Dedifferentiated amniotic fluid mesenchymal stem cell (primary cell): ENCODE data around the gene PKHD1.
"Not testable (repeated sequence)": the region's sequence is repeated elsewhere in the genome, so short reads cannot be mapped to it uniquely, and the experiment has no call there.

ENCODE experiments used
- DNase-seq: peaks from one replicate; pipeline ENCODE4 v3.0.0-alpha.2; 2016; ENCODE audit errors: extremely low spot score

Gene PKHD1

GRCh38 chr6:51929934-51930574, 157.4 kb downstream of the PKHD1 start:
- no peak for DNase-seq

GRCh38 chr6:51928320-51928719, 159.1 kb downstream of the PKHD1 start:
- no peak for DNase-seq

GRCh38 chr6:51927450-51927849, 160.0 kb downstream of the PKHD1 start:
- DNase-seq, result no peak

GRCh38 chr6:51926125-51926524, 161.3 kb downstream of the PKHD1 start:
- no peak for DNase-seq

GRCh38 chr6:51922479-51922878, 164.9 kb downstream of the PKHD1 start:
- not testable (repeated sequence) for DNase-seq

GRCh38 chr6:51918347-51918746, 169.1 kb downstream of the PKHD1 start:
- DNase-seq, result not testable (repeated sequence)

GRCh38 chr6:51915098-51915497, 172.3 kb downstream of the PKHD1 start:
- no peak for DNase-seq

- no peak for DNase-seq
Measured at GRCh38 chr6:51913265-51913664, 174.1 kb downstream of the PKHD1 start.

GRCh38 chr6:51910851-51911250, 176.6 kb downstream of the PKHD1 start:
- no peak for DNase-seq

- DNase-seq, result no peak
Measured at GRCh38 chr6:51908243-51908642, 179.2 kb downstream of the PKHD1 start.

GRCh38 chr6:51901766-51902764, 185.3 kb downstream of the PKHD1 start:
- no peak for DNase-seq

GRCh38 chr6:51893366-51893765, 194.0 kb downstream of the PKHD1 start:
- DNase-seq, result no peak

GRCh38 chr6:51892750-51893149, 194.7 kb downstream of the PKHD1 start:
- DNase-seq, result no peak

GRCh38 chr6:51892339-51892738, 195.1 kb downstream of the PKHD1 start:
- no peak for DNase-seq

GRCh38 chr6:51891784-51892183, 195.6 kb downstream of the PKHD1 start:
- no peak for DNase-seq

GRCh38 chr6:51887859-51888258, 199.6 kb downstream of the PKHD1 start:
- DNase-seq, result no peak

- DNase-seq, result no peak
Measured at GRCh38 chr6:51885957-51886356, 201.5 kb downstream of the PKHD1 start.

- DNase-seq, result no peak
Measured at GRCh38 chr6:51868591-51869355, 218.6 kb downstream of the PKHD1 start.

GRCh38 chr6:51866867-51867266, 220.5 kb downstream of the PKHD1 start:
- DNase-seq, result no peak

GRCh38 chr6:51865996-51866395, 221.4 kb downstream of the PKHD1 start:
- no peak for DNase-seq

- no peak for DNase-seq
Measured at GRCh38 chr6:51865176-51865575, 222.2 kb downstream of the PKHD1 start.

- DNase-seq, result no peak
Measured at GRCh38 chr6:51857134-51857533, 230.3 kb downstream of the PKHD1 start.
